ENCODE results near the gene PRICKLE1.
"Not testable (repeated sequence)": the region's sequence is repeated elsewhere in the genome, so short reads cannot be mapped to it uniquely, and the experiment has no call there.

The PRICKLE1 gene

DNA sequence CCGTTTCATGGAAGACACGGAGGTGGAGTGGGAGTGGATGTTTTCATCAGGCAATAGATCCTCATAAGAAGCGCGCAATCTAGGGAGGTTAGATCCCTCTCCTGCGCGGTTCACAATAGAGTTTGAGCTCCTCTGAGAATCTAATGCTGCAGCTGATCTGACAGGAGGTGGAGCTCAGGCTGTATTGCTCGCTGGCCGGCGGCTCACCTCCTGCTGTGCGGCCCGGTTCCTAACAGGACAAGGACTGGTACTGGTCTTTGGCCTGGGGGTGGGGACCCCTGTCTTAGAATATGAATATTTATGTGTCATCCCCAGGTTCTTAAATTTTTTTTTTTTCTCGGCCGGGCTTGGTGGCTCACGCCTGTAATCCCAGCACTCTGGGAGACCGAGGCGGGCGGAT, 36.7 kb downstream of the PRICKLE1 start:
- DNase-seq: no peak

DNA sequence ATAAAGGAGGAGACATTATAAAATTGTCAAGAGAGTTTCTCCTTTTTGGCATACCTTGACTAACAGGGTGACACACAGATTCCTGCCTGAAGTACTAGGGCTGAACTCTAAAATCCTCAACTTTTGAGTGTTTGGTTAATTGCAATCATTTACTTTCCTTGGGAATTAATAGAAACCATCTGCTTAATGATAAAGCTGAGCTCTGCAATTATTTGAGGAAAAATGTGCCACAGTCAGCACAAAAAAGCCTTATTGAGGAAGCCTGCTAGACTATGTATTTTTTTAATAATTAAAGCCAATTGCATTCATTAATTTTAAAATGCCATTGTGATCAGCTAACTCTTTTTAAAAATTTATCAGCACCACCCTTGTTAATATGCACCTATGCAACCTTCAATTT, 38.7 kb downstream of the PRICKLE1 start:
- DNase-seq: no peak

DNA sequence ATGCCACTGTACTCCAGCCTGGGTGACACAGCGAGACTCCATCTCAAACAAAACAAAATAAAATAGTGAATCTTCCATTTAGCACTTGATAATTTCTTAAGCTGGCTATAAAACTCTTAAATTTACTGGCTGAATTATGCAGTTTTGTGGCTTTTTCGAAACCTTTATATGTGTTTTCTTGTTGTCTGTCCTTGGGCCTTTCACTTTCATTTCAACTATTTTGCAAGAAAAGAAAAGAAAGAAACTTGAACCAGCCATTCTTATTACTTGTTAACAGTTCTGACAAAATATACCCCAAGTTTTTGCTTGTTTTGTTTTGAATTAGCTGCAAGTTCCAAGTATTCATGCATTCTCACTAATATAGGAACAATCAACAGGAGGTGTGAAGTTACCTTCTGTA, 42.8 kb downstream of the PRICKLE1 start:
- DNase-seq: no peak

DNA sequence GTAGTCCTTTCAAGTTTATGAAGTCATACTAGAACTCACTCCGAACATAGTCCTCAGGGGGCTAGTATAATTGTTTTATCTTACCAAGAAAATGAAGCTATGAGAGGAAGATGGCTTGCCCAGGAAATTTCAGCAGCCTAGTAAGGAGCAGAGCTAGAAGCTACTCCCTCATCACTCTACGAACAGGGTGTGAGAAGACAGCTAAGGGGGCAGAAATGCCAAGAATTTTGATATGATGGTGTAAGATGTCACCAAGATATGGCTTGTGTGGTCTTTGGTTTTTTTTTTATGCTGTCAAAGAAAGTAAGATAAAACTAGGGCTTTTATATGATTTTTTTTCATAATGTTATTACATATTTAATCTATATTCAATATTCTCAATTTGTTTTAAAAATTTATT, 47.6 kb downstream of the PRICKLE1 start:
- DNase-seq: no peak

DNA sequence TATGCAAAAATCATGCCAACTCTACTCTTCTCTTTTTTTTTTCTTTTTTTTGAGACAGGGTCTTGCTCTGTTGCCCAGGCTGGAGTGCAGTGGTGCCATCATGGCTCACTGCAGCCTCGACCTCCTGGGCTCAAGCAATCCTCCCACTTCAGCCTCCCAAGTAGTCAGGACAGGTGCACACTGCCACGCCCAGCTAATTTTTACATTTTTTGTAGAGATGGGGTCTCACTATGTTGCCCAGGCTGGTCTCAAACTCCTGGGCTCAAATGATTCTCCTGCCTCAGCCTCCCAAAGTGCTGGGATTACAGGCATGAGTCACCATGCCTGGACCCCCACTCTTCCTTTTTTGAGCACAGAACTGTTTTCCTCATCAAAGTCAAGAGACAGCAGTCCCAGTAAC, 48.2 kb downstream of the PRICKLE1 start:
- not testable (repeated sequence) for DNase-seq

DNA sequence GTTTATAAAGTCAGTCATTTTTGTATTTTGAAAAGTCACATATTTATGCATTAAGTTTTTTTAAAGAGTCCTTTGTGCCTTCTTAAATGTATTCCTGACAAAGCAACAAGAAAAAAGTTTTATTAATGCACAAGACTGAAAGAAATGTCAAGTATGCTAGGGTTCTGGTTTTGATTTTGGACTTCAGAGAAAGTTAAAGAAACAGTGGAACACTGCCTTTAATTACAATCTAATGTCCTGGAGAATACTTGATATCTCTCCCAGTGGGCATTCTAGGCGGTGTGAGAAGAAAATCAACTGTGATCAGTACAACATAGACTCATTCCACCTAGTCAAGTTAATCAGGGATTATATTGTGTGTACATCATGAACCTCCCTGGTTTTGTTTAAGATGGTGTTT, 49.9 kb downstream of the PRICKLE1 start:
- no peak for DNase-seq

DNA sequence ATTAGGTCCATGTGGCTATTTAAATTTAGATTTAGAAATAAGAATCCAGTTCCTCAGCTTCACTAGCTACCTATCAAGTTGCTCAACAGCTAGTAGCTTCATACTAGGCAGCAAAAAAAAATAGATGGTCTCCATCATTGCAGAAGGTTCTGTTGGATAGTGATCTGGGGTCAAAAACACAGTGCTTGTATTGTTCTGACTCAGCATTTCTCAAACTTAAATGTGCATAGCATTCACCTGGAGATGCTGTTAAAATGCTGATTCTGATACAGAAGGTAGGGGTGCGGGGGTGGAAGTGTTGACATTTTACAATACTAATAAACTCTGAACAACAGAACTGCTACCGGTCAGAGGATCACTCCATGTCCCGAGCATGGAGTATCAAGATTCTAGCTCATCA, 51.3 kb downstream of the PRICKLE1 start:
- DNase-seq: no peak

DNA sequence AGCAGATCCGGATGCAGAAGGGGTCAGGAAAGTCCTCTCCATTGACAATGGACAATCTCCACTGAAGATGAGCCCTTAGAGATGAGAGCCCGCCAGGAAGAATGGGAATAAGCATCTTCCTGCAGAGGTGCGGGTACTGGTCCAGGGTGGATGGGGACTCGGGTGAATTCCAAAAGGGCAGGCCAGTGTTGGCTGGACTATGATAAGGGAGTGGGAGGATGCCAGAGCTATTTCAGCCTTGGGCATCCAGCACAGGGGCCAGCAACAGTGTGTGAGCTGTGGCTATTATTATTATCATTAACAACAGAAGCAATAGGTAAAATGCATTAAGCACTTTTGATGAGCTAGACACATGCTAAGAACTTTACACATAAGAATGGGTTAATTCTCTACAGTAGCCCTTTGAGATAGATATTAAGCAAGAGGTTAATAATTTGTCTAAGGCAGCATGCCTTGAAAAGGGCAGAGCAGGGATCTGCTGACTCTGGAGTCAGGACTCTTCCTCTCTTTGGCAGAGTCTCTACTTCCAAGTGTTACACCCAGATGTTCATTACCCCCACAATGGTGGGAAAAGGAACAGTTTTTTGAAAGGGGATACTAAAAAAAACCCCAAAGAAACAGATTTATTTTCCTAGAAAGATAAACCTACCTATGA, 55.2 kb downstream of the PRICKLE1 start:
- no peak for DNase-seq

DNA sequence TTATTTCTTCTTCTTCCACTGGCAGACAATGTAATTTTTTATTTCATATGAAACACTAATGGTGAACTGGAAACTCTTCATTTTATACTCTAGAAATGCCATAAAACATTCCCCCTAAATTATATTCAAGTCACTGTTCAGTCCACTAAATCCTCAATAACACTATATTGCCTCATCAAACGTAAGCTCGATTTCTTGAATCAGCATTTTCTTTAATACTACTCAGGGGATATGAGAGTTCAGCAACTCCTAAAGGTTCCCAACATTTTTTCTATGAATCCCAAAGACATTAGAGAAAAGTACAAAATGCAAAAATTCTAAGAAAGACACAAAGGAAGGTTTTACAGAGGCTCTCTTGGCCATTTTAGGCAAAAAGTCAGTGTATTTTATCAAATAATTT, 59.3 kb downstream of the PRICKLE1 start:
- DNase-seq: no peak

DNA sequence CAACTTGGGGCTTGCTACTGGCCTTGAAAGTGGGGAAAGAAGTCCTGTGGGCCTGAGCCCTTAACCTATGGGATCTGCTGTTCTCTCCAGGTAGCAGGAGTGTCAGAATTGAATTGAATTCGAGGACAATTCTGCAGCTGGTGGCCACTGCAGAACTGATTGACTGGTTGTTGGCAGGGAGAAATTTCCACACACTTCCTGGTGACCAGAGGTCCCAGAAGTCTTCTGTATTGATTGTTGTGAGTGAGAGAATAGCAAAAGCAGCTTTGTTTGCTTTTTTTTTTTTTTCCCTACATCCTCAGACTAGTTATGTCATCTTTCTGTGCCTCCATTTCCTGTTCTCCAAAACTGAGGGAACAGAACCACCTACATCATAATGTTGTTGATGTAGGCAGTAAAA, 64.1 kb downstream of the PRICKLE1 start:
- no peak for DNase-seq

DNA sequence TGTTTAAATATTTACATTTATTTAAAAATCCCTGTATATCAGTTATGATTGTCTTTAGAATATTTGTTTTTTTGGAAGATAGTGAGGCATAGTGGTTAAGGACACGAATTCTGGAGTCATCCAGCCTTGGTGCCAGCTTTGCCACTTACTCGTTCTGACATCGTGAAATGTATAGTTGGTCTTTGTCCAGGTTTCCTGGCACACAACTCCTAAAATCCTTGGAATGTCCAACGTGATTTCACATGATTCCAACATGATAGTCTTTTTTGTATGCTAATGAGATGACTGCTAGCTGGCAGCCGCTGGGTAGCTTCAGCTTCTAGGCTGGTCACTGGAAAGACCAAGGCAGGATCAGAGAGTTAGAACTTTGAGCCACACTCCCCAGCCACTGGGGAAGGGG, 64.8 kb downstream of the PRICKLE1 start:
- no peak for DNase-seq

DNA sequence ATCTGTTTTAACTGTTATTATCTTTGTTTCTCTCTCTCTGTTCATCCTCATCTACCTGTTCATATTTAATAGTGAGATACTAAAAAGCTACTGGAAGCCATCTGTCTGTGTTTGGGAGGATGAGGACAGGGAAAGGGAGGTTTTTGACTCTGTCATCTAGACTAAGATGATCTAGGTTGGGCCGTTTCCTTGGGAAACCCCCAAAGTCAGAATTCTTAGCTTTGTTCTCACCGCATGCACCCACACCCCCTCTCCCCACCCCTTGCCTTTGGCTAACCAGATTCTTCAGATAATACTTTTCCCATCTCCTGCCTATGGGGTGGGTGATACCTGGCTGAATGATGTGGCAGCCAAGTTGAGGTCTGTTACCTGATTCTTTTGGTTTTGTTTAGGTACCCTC, 73.0 kb downstream of the PRICKLE1 start:
- no peak for DNase-seq

DNA sequence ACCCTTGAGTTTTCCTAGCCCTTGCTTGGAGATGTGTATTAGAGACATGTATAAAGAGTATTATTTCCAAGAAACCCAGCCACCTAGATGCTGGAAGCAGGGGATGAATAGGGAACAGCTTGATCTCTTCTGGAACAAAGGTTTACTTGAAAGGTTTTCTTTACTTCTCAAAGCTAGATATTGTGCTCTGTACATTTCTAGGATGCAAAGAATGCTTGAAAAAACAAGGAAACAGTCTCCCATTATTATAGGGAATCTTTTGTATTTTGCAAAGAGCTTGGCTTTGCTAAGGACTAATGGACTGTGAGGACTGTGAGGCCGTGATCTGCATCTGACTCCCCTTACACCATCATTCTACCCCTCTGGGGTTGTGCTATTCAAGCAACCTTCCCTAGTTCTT, 77.9 kb downstream of the PRICKLE1 start:
- no peak for DNase-seq

DNA sequence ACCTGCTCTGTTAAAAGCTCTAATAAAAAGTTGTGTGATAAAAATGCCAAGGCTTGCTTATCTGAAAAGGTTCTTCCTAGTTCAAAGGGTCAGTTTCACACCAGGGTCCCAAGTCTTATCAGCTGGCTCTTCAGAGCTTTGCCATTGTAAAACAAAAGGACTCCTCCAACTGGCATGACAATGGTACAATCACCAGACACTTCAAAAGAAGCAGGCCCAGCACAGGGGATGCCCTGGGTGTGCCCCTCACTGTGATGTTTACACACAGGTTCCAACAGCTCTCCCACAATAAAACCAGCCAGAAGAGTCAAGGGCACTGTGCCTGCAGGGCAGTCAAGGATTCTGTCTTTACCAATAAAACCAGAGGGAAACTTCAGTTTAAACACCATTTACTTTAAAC, 78.7 kb downstream of the PRICKLE1 start:
- DNase-seq: no peak

DNA sequence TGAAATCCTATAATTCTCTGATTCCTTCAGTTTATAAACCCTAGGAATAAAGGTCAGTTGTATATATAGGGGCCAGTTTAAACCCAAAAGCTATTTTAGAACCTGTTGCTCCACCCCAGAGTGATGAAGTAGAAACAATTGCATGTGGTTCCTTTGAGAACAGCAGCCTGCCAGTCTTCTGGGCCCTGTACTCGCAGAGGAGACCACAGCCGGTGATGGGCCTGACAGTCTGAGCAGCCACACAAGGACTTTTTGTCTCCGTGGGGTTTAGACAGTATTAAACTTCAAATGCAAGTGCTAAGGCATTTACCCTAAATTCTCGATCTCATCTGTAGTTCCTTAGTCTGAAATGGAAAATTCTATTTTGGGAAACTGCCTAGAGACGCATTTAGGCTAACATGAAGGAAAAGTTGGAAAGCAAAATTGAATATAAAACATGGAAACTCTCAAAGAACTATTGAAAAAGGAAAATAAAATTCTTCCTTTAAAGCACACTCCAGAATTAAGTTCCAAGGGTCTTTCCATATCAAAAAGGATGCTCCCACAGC, 80.6 kb downstream of the PRICKLE1 start:
- no peak for DNase-seq

DNA sequence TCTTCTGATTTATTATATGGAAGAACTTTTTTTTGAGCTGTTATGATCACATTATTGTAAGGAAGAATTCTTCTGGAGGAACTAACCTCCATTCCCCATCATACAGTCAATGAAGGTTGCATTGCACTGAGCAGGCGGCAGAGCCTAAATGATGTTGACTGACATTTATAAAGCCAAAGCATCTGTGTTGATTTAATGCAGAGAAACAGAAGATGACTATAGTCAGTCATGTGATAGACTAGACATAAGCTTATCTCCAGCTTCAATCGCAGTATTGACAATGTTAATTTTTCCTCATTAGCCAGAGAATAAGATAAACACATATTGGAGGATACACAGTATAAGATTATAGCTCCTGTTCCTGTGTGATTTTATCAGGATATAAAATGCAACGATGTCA, 82.0 kb downstream of the PRICKLE1 start:
- no peak for DNase-seq

DNA sequence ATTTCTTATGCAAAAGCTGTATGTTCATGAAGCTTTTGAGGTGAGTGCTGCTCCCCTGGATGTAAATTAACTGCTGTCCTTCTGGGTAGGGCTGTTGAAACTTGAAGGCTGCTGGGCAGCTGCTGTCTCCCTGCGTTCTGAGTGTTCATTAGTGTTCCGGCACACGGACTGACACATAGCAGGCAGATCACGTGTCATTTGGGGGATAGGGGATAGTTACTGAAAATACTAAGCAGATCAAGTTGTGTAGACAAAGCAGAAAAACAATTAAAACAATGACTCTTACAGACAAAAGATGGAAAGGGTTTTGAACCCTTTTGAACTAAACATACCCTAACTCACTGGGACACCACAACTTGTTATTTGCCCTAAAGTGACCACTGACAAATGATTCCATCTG, 82.5 kb downstream of the PRICKLE1 start:
- no peak for DNase-seq

DNA sequence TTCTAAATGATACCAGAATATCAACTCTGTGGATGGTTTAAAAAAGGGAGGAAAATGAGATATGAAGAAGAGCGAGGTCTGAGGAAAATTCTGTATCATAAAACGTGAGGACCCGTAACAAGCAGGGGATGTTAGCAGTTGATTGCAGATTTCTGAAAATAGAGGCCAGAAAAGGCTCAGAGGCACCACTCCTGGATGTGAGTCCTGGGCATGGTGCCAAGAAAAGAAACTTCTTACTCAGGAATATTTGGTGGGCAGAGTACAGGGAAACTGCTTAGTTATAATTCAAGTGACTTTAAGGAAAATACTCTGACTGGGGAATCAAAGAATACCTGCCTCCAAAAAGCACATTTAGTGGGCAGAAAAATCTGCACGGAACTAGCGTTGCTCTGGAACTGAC, 85.5 kb downstream of the PRICKLE1 start:
- no peak for DNase-seq

DNA sequence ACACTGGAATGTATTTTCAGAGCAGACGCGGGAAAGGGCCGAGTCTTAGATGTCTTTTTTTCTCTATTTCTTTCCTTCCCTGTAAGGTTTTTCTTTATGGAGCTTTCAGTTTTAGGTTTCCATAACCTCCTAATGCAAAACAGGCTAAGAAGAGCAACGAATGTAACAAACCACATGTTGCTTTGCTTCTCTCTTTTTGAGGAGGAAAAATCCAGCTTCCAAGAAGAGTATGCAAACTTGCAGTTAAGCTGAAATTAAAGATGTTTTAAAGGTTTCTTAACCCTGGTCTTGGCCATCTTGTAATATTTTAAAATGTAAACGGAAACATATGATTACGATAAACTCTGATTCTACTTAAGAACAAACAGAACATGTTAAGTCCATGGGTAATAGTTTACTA, 86.9 kb downstream of the PRICKLE1 start:
- DNase-seq: no peak

DNA sequence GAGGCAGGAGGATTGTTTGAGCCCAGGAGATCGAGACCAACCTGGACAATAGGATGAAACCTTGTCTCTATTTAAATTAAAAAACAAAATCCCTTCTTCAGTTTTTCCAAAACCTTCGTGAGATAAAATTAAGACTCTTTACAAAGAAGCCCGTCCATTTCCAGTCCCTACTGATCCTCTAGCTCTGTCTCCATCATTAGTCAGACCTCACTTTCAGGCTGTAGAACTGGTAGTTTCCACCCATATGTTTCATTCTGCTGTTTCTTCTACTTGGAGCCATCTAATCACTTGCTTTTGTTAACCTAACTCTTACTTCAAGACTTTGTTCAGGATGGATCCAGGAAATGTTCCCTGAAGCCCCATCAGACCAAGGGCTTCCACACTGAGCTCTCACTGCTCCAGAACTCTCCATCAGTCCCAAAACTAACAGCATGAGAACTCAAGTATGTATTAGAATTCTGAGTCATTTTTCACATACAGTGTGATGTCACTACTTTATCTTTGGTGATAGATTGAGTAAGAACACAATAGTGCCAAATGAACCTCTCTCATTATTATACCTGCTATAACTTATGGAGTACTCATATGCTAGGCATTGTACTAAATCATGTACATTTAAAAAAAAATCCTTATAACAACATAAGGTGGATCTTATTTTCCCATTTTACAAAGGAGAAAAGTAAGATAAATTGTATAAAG, 90.8 kb downstream of the PRICKLE1 start:
- no peak for DNase-seq

DNA sequence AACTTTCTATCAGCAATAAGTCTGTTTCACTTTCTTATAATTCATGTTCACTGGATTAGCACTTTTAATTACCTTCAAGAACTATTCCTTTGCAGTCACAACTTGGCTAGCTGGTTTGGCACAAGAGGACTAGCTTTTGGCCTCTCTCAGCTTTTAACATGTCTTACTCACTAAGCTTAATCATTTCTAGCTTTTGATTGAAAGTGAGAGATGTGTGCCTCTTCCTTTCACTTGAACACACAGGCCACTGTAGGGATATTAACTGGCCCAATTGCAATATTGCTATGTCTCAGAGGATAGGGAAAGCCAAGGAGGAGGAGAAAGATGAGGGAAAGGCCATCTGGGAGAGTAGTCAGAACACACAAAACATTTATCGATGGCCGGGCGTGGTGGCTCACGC, 92.7 kb downstream of the PRICKLE1 start:
- no peak for DNase-seq

DNA sequence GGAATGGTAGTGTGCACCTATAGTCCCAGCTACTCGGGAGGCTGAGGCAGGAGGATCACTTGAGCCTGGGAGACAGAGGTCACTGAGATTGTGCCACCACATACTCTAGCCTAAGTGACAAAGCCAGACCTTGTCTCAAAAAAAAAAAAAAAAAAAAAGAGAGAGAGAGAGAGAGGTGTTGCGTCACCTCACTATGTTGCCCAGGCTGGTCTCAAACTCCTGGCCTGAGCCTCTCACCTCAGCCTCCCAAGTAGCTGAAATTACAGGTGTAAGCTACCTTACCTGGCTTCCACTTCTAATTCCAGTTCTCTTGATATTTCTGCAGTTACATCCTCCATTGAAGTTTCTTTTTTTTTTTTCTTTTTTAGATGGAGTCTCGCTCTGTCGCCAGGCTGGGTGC, 94.3 kb downstream of the PRICKLE1 start:
- DNase-seq: no peak

DNA sequence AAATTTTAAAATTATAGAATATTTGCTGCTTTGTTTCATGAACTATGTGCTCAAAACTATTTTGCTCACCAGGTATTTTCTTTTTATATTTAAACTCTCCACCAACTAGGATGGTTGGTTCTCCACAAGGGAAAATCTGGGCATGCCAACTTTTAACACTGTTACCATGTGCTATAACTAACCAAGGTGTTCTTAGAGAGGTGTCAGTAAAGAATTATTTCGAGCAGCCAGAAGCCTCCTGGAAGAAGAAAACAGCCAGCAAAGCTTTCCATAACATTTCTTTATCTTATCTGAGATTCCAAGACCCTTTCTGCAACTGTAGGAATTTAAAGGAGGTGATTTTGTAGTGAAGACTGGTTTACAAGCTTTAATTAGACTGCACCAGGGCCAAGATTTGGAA, 97.3 kb downstream of the PRICKLE1 start:
- no peak for DNase-seq

DNA sequence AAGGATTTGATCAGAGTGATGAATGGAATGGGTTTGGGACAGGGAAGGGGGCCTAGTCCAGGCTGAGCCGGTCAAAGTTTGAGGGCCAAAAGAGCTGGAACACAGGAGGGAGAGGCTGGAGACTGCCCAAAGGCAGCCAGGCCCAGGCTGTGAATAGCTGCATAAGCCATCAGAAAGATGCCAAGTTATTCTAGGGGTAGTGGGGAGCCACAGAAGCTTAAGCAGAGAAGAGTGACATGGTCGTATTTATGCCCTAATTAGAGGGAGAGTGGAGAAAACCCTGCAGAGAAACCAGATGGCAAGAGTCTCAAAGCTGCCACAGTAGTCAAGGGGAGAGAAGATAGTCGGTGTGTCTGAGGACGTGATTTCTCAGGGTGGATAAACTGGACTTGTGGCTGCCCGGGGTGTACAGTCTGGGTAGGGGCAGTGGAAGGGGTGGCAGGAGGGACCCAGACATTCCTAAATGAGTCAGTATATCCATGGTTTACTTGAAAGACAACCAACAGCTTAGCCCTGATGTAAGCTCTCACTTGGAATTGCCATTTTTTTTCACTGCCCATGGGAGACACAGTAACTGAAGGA, 99.2 kb downstream of the PRICKLE1 start:
- no peak for DNase-seq

Measured in T-helper 1 cell (primary cell).